ENCODE data around the gene TCERG1L.

DNA sequence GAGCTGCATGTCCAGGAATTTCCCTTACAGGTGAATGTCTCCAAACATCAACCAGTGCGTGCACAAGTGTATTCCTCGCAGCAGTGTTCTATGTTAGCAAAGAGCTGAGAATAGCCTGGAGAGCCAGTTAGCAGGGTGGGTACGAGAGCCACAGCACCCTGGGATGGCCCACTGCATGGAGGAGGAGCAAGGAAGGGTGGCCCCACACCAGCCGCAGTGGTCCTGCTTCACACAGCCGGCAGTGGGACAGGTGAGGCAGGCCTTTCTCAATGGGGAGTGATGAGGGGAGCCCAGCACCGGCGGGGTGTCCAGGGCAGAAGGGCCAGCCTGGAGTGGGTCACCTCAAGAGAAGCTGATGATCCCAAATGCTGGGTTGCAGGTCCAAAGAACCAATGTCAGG lies 240.7 kb downstream of the TCERG1L start:
- TF ChIP-seq, protein P1, sequence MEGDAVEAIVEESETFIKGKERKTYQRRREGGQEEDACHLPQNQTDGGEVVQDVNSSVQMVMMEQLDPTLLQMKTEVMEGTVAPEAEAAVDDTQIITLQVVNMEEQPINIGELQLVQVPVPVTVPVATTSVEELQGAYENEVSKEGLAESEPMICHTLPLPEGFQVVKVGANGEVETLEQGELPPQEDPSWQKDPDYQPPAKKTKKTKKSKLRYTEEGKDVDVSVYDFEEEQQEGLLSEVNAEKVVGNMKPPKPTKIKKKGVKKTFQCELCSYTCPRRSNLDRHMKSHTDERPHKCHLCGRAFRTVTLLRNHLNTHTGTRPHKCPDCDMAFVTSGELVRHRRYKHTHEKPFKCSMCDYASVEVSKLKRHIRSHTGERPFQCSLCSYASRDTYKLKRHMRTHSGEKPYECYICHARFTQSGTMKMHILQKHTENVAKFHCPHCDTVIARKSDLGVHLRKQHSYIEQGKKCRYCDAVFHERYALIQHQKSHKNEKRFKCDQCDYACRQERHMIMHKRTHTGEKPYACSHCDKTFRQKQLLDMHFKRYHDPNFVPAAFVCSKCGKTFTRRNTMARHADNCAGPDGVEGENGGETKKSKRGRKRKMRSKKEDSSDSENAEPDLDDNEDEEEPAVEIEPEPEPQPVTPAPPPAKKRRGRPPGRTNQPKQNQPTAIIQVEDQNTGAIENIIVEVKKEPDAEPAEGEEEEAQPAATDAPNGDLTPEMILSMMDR (IDR thresholded peaks at IDR 0.05) = no peak
- TF ChIP-seq POLR2AphosphoS5 (IDR thresholded peaks at IDR 0.05) = no peak
- TF ChIP-seq POLR2A (IDR thresholded peaks at IDR 0.05) = no peak
- no peak for TF ChIP-seq EP300 (IDR thresholded peaks at IDR 0.05)

Data from stomach (tissue), 4 donors.